Measurements from ENCODE around the gene MAN1C1. TPM values are rescaled to one million over a fixed set of nuclear protein-coding genes. Genes with fewer than 3 reads are reported as not detected.

Gene MAN1C1
- total and polyA plus RNA-seq, 9 of the 15 experiments (the other 6 are each of a cell fraction or from before 2014, with no cell fraction given): 0.04 to 0.44 (median 0.10) TPM; not detected in 3

- TF ChIP-seq RNF219 (CRISPR knock-in tag; IDR thresholded peaks at IDR 0.05) (no peak), ATF1 (CRISPR knock-in tag; IDR thresholded peaks at IDR 0.05) (no peak), ATF1 (tag; IDR thresholded peaks at IDR 0.05) (no peak), HMG20A (CRISPR knock-in tag; conservative IDR thresholded peaks at IDR 0.05) (no peak), L3MBTL2 (IDR thresholded peaks at IDR 0.05) (no peak; the same call in 1 of the 2 replicates), CUX1 (CRISPR knock-in tag; IDR thresholded peaks at IDR 0.05) (no peak)
- TF ChIP-seq, protein P1, sequence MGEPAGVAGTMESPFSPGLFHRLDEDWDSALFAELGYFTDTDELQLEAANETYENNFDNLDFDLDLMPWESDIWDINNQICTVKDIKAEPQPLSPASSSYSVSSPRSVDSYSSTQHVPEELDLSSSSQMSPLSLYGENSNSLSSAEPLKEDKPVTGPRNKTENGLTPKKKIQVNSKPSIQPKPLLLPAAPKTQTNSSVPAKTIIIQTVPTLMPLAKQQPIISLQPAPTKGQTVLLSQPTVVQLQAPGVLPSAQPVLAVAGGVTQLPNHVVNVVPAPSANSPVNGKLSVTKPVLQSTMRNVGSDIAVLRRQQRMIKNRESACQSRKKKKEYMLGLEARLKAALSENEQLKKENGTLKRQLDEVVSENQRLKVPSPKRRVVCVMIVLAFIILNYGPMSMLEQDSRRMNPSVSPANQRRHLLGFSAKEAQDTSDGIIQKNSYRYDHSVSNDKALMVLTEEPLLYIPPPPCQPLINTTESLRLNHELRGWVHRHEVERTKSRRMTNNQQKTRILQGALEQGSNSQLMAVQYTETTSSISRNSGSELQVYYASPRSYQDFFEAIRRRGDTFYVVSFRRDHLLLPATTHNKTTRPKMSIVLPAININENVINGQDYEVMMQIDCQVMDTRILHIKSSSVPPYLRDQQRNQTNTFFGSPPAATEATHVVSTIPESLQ (CRISPR knock-in tag; IDR thresholded peaks at IDR 0.05): no peak
- TF ChIP-seq, protein P2, sequence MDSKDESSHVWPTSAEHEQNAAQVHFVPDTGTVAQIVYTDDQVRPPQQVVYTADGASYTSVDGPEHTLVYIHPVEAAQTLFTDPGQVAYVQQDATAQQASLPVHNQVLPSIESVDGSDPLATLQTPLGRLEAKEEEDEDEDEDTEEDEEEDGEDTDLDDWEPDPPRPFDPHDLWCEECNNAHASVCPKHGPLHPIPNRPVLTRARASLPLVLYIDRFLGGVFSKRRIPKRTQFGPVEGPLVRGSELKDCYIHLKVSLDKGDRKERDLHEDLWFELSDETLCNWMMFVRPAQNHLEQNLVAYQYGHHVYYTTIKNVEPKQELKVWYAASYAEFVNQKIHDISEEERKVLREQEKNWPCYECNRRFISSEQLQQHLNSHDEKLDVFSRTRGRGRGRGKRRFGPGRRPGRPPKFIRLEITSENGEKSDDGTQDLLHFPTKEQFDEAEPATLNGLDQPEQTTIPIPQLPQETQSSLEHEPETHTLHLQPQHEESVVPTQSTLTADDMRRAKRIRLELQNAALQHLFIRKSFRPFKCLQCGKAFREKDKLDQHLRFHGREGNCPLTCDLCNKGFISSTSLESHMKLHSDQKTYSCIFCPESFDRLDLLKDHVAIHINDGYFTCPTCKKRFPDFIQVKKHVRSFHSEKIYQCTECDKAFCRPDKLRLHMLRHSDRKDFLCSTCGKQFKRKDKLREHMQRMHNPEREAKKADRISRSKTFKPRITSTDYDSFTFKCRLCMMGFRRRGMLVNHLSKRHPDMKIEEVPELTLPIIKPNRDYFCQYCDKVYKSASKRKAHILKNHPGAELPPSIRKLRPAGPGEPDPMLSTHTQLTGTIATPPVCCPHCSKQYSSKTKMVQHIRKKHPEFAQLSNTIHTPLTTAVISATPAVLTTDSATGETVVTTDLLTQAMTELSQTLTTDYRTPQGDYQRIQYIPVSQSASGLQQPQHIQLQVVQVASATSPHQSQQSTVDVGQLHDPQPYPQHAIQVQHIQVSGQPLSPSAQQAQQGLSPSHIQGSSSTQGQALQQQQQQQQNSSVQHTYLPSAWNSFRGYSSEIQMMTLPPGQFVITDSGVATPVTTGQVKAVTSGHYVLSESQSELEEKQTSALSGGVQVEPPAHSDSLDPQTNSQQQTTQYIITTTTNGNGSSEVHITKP (IDR thresholded peaks at IDR 0.05; ENCODE audit: partially characterized antibody): no peak
These were observed at the start of gene MAN1C1 (continued) for GRCh38 chr1:25616095-25616986.
